Embryonic facial prominence (tissue), 1 donor: ENCODE results near the gene FAM181B.

Experiments used
- DNase-seq: peaks from one replicate; pipeline ENCODE4 v3.0.0-alpha.2; 2016; ENCODE audit errors: extremely low spot score

FAM181B gene

DNA sequence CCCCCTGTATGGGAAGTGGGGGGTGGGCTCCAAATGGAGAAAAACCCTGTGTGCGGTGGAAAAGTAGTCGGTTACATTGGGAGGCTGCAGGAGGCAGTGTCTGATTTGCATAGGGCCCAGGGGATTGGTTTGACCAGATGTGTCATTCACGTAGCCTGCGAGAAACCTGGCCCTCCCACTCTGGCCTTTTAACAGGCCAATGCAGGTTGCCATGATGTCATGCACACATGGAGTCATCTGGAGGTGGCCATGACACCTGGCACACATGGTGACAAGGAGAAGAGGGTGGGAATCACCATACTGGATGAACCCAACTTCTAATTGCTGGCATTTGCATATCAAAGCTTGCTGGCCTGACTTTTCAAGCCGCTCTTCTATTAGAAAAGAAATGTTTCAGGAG lies 50.6 kb downstream of the FAM181B start:
- no peak for DNase-seq

DNA sequence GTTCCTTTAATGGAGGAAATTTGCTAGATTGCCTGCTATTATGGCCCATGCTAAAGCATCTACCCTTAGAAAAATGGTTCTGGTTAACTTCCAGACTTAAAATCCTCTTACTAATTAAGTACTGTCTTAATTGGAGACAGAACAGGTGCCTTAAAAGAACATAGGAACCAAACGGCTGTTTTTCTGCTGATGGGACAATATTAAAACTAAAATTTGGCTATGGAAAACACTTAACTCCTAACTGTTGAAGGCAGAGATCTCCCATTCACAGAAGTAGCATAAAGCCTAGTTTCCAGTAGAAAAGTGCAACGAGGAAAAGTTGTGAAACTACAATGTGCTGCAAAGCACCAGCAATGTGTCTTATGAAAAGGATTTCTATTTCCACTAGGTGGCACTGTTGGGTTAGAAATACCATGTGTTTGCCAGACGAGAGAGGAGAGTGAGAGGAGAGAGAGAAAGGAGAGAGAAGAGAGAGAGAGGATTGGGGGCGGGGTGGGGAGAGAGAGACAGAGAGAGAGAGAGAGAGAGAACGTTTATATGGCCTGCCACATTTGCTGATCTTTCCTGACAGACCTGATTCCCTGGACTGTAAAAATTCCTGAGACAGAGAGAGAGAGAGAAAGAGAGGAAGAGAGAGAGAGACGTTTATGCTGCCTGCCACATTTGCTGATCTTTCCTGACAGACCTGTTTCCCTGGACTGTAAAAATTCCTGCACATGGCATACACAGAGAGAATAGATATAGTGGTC lies 51.5 kb downstream of the FAM181B start:
- no peak for DNase-seq

DNA sequence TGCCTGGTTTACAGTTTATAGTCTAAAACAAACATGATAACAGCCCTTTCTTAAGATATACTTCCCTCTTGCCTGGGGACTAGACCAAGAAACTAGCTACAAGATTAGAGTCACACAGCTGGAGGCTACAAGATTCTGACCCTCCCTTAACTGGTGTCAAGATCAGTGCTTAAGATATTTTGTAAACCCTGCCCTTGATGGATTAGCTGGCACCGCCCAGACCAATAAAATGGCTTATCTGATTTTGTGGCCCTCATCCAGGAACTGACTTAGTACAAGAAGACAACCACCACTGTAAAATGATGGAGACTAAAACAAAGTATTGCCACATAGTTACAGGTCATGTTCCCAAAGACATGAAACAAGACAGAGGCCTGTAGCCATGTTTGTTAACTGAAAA lies 53.4 kb downstream of the FAM181B start:
- DNase-seq = no peak
